ENCODE data around the gene TULP4. TPM values are rescaled to one million over a fixed set of nuclear protein-coding genes. Genes with fewer than 3 reads are reported as not detected.

TULP4 gene, protein sequence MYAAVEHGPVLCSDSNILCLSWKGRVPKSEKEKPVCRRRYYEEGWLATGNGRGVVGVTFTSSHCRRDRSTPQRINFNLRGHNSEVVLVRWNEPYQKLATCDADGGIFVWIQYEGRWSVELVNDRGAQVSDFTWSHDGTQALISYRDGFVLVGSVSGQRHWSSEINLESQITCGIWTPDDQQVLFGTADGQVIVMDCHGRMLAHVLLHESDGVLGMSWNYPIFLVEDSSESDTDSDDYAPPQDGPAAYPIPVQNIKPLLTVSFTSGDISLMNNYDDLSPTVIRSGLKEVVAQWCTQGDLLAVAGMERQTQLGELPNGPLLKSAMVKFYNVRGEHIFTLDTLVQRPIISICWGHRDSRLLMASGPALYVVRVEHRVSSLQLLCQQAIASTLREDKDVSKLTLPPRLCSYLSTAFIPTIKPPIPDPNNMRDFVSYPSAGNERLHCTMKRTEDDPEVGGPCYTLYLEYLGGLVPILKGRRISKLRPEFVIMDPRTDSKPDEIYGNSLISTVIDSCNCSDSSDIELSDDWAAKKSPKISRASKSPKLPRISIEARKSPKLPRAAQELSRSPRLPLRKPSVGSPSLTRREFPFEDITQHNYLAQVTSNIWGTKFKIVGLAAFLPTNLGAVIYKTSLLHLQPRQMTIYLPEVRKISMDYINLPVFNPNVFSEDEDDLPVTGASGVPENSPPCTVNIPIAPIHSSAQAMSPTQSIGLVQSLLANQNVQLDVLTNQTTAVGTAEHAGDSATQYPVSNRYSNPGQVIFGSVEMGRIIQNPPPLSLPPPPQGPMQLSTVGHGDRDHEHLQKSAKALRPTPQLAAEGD (N-terminal part only)
- total RNA-seq = 65.7 and 75.9 TPM in 2 replicates

DNA sequence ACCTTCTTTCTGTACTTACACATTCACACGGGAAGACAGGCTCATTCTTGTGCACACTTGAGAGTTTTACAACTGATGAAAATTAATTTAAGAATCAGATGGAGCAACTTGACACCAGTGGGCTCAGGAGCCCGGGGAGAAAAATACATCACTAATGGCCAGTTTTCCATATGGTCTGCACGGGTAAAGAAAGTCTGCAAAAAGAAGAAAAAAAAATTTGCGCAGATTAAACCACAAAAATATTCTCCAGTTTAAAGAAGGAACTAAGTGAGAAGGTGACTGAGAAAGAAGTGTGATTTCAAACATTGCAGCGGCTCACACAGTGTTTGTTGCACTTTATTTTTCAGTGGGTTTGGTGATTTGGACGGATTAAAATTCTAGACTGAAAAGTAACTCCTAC is at the start of gene TULP4:
Gene TULP4, plus strand, starts transcription at position 301 of the 400 bp plus-strand sequence. CDS start 1,552 bp downstream, outside the sequence.

DNA sequence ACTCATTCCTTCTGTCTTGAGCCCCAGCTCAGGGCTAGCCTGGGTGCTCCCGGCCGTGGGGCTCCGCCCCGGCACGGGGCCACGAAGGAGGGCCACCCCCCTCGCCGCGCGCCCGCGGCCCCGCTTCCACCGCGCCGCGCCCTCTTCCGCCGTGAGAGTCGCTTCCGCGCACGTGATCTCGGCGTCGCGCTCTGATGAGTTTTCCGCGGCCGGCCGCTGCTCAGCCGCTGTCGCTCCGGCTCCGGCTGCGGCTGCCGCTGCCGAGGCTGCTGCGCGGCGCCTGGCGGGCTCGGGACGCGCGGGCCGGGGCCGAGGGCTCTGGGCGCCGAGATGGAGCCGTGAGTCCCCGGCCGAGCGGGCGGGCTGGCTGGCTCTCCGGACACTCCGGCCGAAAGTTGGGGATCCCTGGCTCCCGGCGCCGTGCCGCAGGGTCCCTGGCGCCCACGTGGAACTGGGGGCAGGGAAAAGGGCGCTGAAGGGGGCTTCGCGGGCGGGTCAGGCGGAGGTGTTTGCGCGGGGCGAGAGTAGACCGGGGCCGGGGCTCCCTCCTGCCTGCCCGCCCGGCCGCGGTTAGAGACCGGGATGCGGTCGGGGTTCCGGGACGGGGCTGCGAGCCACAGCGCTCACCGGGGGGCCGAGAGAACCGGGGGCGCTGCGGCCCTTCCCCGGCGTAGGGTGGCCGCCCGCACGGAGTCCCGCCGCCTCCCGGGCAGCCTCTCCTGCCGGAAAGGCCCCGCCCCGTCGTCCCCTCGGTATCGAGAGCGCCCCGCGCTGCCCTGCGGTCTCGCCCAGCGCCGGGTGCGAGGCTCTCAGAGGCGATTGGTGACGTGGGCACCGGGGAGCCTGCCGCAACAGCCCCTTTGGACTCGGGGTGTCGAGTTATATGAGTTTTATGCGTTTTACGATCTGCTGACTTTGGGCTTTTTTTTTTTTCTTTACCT is 247.9 kb downstream of the TULP4 start, which contains the start of gene TMEM181:
Gene TMEM181, plus strand, starts transcription at position 197 of the 941 bp plus-strand sequence. Its CDS starts 134 bp downstream, at position 331.

Other genes starting within 250 kb of the TULP4 start
- gene SERAC1, start 144.2 kb upstream of the TULP4 start, total RNA-seq = 4.9 and 9.8 TPM in 2 replicates
- 6.9 and 9.9 TPM in 2 replicates for gene GTF2H5, start 144.1 kb upstream of the TULP4 start, total RNA-seq
- gene TMEM181, start 247.6 kb downstream of the TULP4 start, total RNA-seq = 41.1 and 45.2 TPM in 2 replicates